Measurements from ENCODE around the gene SAFB2.
A peak's percentile ranks its signal among the peaks of the same experiment; 100 is the strongest.

GRCh38 chr19:5621945-5622464 is 571 bp downstream of the SAFB2 start:
- no peak for TF ChIP-seq CTCF (tag by site-specific recombination; IDR thresholded peaks at IDR 0.05)
- TF ChIP-seq ZNF16 (tag by site-specific recombination; IDR thresholded peaks at IDR 0.05; ENCODE audit: low read depth) = no peak
- no peak; the same call in 1 of the 2 replicates for TF ChIP-seq ZNF426 (tag by site-specific recombination; IDR thresholded peaks at IDR 0.05)
- no peak for TF ChIP-seq ZNF2 (tag by site-specific recombination; IDR thresholded peaks at IDR 0.05)
- no peak for TF ChIP-seq ZNF366 (tag by site-specific recombination; conservative IDR thresholded peaks at IDR 0.05)
- TF ChIP-seq KLF10 (tag by site-specific recombination; IDR thresholded peaks at IDR 0.05) = no peak
- TF ChIP-seq PBX3 (CRISPR knock-in tag; IDR thresholded peaks at IDR 0.05) = no peak
- TF ChIP-seq ZNF174 (tag by site-specific recombination; IDR thresholded peaks at IDR 0.05) = no peak
- no peak for TF ChIP-seq YY1 (tag by site-specific recombination; IDR thresholded peaks at IDR 0.05)
- TF ChIP-seq ZFHX2 (tag by site-specific recombination; conservative IDR thresholded peaks at IDR 0.05) = no peak
- peak; percentile 86; the same call in 1 of the 2 replicates for TF ChIP-seq ZNF121 (tag by site-specific recombination; IDR thresholded peaks at IDR 0.05)
- TF ChIP-seq ZBTB26 (tag by site-specific recombination; optimal IDR thresholded peaks at IDR 0.05) = no peak
- no peak for TF ChIP-seq ZNF132 (tag by site-specific recombination; IDR thresholded peaks at IDR 0.05; ENCODE audit: borderline replicate concordance)
